ENCODE measurements around the gene GRIA3.

DNA sequence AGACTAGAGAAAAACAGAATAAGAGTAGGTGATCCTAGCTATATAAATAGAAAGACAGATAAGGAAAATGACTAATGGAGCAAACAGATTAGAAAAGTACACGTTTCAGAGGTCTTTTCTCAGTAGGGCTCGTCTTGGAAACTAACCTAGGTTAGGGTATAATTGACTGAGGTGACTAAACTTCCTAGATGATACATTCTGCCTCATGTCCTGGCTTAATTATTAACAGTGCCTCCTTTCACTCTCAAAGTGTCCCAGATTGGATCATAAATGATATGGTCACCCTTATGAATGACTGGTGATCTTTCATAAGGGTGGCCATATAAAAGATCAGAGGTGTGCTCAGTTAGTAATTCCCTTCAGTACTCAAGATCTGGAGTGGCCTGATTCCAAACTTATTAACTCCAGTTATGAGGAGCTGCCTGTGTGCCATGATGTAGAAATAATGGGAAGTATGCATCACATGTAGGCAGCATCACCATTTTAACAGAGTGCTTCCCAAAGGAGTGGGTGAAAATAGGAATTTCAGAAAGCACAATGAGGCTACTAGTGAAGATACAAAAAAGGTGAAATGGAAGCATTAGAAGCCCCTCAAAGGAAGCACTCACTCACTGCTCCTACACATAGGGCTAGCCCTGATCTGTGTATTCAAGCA is 14.7 kb upstream of the GRIA3 start:
- TF ChIP-seq, protein P1, sequence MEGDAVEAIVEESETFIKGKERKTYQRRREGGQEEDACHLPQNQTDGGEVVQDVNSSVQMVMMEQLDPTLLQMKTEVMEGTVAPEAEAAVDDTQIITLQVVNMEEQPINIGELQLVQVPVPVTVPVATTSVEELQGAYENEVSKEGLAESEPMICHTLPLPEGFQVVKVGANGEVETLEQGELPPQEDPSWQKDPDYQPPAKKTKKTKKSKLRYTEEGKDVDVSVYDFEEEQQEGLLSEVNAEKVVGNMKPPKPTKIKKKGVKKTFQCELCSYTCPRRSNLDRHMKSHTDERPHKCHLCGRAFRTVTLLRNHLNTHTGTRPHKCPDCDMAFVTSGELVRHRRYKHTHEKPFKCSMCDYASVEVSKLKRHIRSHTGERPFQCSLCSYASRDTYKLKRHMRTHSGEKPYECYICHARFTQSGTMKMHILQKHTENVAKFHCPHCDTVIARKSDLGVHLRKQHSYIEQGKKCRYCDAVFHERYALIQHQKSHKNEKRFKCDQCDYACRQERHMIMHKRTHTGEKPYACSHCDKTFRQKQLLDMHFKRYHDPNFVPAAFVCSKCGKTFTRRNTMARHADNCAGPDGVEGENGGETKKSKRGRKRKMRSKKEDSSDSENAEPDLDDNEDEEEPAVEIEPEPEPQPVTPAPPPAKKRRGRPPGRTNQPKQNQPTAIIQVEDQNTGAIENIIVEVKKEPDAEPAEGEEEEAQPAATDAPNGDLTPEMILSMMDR (tag by site-specific recombination; IDR thresholded peaks at IDR 0.05), result no peak
- no peak for TF ChIP-seq ZNF621 (tag by site-specific recombination; IDR thresholded peaks at IDR 0.05)
- TF ChIP-seq, protein P2, sequence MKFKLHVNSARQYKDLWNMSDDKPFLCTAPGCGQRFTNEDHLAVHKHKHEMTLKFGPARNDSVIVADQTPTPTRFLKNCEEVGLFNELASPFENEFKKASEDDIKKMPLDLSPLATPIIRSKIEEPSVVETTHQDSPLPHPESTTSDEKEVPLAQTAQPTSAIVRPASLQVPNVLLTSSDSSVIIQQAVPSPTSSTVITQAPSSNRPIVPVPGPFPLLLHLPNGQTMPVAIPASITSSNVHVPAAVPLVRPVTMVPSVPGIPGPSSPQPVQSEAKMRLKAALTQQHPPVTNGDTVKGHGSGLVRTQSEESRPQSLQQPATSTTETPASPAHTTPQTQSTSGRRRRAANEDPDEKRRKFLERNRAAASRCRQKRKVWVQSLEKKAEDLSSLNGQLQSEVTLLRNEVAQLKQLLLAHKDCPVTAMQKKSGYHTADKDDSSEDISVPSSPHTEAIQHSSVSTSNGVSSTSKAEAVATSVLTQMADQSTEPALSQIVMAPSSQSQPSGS (tag by site-specific recombination; IDR thresholded peaks at IDR 0.05; ENCODE audit: low read depth), result no peak
- no peak for TF ChIP-seq ZNF416 (tag by site-specific recombination; IDR thresholded peaks at IDR 0.05)
- TF ChIP-seq, protein P3, sequence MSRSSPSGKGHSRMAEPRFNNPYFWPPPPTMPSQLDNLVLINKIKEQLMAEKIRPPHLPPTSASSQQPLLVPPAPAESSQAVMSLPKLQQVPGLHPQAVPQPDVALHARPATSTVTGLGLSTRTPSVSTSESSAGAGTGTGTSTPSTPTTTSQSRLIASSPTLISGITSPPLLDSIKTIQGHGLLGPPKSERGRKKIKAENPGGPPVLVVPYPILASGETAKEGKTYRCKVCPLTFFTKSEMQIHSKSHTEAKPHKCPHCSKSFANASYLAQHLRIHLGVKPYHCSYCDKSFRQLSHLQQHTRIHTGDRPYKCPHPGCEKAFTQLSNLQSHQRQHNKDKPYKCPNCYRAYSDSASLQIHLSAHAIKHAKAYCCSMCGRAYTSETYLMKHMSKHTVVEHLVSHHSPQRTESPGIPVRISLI (tag by site-specific recombination; IDR thresholded peaks at IDR 0.05), result no peak
- no peak for TF ChIP-seq ZNF610 (tag by site-specific recombination; IDR thresholded peaks at IDR 0.05; ENCODE audit: borderline replicate concordance)
- TF ChIP-seq ZNF843 (tag by site-specific recombination; IDR thresholded peaks at IDR 0.05), result no peak
- TF ChIP-seq YY1 (tag by site-specific recombination; IDR thresholded peaks at IDR 0.05), result no peak
- TF ChIP-seq, protein P4, sequence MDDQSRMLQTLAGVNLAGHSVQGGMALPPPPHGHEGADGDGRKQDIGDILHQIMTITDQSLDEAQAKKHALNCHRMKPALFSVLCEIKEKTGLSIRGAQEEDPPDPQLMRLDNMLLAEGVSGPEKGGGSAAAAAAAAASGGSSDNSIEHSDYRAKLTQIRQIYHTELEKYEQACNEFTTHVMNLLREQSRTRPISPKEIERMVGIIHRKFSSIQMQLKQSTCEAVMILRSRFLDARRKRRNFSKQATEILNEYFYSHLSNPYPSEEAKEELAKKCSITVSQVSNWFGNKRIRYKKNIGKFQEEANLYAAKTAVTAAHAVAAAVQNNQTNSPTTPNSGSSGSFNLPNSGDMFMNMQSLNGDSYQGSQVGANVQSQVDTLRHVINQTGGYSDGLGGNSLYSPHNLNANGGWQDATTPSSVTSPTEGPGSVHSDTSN (CRISPR knock-in tag; IDR thresholded peaks at IDR 0.05), result no peak
